AG20443 (cell line): ENCODE data around the gene QSOX1.
A peak's percentile ranks its signal among the peaks of the same experiment; 100 is the strongest.
"Not testable (repeated sequence)": the region's sequence is repeated elsewhere in the genome, so short reads cannot be mapped to it uniquely, and the experiment has no call there.

Source experiments
- DNase-seq: peaks from one replicate; pipeline ENCODE4 v3.0.0; 2012; ENCODE audit warnings: low spot score, mixed read lengths

The QSOX1 gene

GRCh38 chr1:180154325-180155181 is at the start of gene QSOX1:
Gene QSOX1, plus strand, starts transcription at chr1:180154869. Its CDS starts 39 bp downstream, at chr1:180154908.
- DNase-seq = peak; percentile 99

GRCh38 chr1:180112091-180112490 is 42.6 kb upstream of the QSOX1 start:
- no peak for DNase-seq

- DNase-seq = no peak
These were observed 41.6 kb upstream of the QSOX1 start for GRCh38 chr1:180112984-180113647.

GRCh38 chr1:180114396-180114945 is 40.2 kb upstream of the QSOX1 start:
- DNase-seq = no peak

DNA sequence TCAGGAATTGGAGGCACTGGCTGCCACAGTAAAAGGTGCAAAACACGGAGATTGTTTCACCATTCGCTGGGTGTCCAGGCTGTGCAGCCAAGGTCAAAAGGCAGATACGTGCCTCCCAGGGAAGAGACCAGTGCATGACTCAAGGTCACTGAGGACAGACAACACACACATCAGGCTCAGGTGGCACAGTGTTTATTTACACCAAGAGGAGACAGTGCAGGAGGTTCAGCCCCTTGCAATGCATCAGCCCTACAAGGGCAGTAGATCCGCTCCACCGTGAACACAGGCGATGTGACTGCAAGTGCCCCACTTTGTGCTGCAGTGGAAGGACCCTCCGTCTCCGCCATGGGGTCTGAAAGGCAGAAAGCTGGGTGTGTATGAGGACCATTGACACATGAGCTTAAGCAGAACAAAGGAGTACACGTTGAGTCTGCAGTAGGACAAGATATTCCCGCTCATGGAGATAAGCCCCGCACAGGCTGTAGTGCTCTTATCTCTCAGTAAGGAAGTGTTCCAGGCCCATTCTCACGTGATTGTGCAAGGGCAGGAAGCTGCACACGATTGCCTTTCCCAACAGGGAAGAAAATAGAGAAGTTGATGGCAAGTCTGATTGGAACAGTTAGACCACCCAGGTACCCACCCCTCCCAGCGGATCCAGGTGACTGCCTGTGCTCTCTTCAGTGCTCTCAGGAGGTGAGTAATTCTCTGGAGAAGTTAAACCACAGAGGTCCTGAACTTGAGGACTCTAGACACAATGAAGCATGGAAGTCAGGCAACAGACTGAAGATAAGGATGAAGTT is 37.5 kb upstream of the QSOX1 start:
- DNase-seq = no peak

DNA sequence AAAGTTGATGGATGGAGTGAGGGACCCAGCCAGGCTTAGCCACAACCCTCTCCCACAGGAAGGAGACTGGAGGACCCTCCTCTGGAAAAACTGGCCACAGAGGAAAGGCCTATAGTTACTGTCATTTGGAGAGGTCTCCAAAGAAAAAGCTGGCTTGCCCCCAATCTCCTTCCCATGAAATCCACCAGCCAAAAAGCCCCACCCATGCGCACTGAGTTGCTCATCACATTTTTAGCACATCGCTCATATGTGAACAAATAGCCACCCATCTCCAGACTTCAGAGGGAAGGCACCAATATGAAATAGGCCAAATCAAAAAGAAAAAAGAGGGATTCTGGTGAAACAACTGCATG is 36.9 kb upstream of the QSOX1 start:
- peak; percentile 86 for DNase-seq

DNA sequence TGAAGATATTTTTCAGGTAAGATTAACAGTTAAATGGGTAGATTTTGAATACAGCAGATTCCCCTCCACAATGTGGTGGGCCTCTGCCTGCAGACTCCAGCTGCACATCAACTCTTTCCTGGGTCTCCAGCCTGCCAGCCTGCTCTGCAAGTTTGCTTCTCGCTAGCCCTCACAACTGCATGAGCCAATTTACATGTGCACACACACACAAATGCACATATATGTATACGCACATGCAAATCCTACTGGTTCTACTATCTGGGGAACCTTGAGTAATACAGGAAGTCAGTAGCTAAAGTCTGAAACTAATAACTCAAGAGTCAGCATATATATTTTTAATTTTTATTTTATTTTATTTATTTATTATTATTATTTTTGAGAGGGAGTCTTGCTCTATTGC is 34.8 kb upstream of the QSOX1 start:
- no peak for DNase-seq

DNA sequence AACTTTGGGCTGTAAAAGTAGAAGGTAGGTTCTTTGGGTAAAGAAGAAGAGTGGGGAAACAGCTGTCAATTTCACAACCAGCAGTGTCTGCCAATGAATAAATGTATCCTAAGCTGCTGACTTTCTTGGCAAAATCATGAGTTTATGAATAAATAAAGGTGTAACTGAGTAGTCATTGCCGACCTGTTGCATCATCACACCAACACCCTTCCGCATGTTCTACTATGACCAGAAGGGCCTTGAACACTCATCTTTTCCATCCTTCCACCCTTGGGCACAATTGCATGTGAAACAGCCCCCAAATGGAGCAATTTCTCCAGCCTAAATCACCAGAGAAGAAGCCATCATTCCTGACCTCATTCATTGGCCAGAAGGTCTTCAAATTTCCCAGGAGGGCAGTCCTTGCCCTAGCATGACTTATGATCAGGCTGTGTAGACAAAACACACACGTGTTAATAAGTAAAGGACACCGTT is 31.2 kb upstream of the QSOX1 start:
- DNase-seq = peak; percentile 37

GRCh38 chr1:180130651-180131050 is 24.0 kb upstream of the QSOX1 start:
- no peak for DNase-seq

GRCh38 chr1:180131510-180131909 is 23.2 kb upstream of the QSOX1 start:
- peak; percentile 88 for DNase-seq

- DNase-seq = no peak
These were observed 21.5 kb upstream of the QSOX1 start for GRCh38 chr1:180133193-180133592.

- DNase-seq = not testable (repeated sequence)
These were observed 21.0 kb upstream of the QSOX1 start for GRCh38 chr1:180133688-180134087.

DNA sequence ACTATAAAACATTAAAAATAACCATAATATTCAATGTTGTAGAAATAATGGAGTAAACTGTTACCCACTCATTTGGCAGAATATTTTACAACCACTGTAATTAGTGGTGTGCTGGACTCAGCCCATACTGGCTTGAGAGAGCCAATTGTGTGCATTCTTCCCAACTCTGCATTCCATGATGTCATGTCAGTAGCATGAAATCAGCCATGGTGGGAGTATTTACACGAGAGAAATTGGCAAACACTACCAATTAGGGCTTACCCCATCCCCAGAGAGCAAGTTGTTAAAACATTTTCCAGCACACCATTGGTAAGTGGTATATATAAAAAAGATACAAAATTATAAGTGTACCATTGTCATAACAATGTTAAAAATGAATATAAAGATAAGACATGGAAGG is 19.1 kb upstream of the QSOX1 start:
- no peak for DNase-seq

DNA sequence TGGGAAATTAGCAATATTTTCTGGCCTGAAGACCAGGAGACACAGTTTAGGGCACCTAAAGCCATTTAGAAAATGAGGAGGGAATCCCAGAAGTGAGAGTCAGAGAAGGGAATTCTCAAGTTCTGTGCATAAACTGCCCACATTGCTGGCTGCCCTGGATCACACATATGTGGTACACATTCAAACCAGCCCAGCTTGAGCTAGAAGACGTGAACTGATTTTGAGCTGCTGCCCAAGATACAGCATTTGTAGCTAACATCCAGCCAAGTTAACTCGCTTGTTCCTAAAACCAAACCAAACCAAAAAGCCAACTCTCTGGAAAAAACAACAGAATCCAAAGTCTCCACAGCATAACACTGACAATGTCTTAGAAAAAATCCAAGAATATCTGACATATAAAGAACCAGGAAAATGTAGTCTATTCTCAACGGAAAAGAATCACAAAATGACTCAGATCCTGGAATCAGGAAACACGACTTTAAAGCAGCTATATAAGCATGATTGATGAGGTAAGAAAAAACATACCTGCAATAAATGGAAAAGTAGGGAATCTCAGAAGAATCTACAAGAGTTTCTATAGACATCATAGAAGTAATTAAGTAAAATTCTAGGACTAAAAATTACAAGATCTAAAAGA is 18.2 kb upstream of the QSOX1 start:
- DNase-seq = no peak

GRCh38 chr1:180136968-180137356 is 17.7 kb upstream of the QSOX1 start:
- no peak for DNase-seq

DNA sequence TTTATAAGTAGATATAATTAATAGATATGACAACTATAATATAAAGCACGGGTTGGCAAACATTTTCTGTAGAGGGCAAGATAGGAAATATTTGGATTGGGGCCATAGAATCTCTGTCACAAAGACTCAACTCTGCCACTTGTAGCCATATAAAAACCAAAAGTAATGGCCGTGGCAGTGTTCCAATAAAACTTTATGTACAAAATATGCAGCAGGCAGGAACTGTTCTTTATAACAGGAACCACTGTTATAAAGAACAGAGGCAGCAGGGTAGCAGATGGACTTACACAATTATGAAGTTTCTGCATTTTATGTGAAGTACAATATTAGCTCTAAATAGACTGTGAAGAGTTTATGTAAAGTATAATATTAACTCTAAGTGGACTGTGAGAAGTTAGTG is 16.9 kb upstream of the QSOX1 start:
- DNase-seq = no peak

DNA sequence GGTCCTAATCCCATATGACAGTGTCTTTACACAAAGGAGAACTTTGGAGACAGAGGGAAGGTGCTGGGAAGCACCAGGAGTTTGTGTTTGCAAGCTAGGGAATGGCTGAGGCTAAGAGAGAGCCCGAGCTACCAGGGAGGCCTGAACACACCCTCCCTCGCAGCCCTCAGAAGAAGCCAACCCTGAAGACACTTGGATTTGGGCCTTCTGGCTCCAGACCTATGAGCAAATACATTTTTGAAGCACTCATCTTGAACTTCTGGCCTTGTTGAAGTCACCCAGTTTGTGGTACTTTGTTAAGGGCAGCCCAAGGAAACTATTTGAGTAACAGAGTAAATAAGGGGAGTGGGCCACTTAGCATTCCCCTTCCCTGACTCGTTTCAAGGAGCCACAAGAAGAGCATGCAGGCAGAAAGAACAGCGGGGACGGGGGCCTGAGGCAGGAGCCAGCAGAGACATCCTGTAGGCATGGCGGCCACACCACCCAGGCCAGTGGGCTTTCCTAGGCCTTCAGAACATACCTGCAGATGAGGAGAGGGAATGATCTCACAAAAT is 13.2 kb upstream of the QSOX1 start:
- no peak for DNase-seq

DNA sequence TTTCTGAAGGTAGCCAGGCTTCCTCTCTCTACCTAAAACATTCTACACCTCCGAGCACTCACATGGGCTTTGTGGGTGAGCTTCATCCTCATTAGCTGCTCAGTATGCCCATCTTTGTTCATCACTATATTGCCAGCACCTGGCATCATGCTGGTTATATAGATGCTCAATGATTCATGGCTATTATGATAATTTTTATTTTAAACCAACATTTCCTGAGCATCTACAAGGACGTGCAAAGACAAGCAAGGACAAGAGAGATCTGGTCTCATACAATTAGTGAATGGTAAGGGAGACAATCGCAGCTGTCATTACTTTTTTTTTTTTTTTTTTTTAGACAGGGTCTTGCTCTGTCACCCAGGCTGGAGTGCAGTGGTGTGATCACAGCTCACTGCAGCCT is 11.3 kb upstream of the QSOX1 start:
- DNase-seq = no peak

DNA sequence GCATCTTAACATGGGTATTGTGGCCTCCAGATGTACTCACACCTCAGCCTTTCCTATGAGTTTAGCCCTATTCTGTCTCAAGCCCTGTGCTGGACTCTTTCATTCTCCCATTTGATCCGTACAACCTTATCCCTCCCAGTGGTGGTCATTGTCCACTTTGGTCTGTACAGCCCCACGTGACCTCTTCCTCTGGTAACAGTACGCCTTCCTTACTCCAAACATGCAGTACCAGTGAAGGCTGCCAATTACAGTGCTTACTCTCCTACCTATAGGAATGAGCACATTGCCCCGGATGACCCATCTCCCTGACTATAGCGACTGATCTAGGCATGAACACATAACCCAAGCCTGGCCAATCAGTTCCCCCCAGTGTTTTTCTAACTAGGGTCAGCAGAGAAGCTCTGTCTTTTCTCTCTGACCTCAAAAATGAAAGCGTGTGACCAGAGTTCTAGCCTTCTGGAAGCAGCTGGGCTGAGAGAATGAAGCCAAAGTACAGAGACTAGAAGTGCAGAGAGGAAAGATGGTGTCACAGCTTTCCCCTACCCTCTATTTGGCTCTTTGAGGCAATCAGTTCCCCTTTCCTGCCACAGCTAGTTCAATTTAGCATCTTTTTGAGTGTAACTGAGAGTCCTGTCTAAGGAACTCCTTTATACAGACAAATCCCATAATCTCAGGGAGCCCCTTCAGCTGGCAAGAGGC is 9.9 kb upstream of the QSOX1 start:
- DNase-seq = no peak

DNA sequence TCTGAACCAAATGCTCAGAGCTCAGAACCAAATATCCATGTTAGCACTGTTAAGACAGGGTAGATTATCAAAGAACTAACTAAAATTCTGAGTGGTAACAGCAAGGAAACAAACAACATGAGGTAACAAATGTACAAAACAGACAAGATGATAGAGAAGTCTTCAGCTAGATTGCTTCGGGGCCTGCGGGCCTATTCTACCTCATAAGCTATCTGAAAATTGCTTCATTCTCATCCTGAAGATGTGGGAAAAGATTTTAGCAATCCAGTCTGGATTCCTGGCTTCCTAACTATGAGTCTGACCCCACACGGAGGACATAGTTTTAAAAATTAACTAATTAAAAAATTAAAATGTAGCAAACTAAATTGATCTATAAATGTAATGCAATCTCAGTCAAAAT is 9.2 kb upstream of the QSOX1 start:
- DNase-seq = no peak

GRCh38 chr1:180150982-180151381 is 3.7 kb upstream of the QSOX1 start:
- DNase-seq = no peak
